Head of caudate nucleus (tissue), 42 donors: Measurements from ENCODE around the gene TMED10.

Source experiments
- DNase-seq, 42 donors: peaks; one replicate each; pipeline versions ENCODE4 v3.0.0 to v3.0.0-alpha.2; 2020 to 2021; ENCODE audit warnings: mixed read lengths in 7 of 42
- intact Hi-C: fragments of 100-400 bp; cut with DNase I; formaldehyde crosslinking; loops from one replicate; pipeline ENCODE4 v1.15.0; 2022

Gene TMED10

DNA sequence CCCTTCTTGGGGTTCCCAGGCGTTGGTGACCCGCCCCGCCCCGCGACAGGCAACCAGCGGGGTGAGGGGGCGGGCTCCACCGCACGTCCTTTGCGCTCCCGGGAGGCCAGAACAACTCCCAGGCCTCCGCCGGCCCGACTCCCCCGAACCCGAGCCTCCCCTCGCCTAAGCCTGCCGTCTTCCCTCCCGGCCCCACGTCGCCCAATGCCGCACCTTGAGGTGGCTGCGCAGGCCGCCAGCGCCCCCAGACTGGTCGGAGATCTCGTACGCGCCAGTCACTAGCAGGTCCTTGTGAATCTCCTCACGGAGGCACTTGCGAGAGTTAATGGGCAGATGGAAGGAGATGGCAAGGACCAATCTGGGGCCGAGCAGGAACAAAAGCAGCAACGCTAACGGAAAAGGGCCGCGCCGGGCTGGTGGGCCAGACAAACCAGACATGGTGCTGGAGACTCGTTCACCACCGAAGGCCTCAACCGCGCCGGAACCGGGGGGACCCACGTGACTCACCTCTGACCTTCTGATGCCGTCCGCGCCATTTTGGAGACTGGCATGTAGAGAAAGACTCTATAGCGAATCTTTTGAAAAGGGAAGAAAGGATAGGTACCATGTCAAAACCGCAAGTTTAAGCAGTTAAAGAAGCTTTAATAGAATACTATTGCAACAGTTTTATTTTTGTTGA, at the start of gene TMED10:
TMED10 (minus strand) TSS at position 471 of the 679 bp plus-strand sequence; CDS start at position 438, 33 bp downstream.
- intact Hi-C loops, result loop anchor here (2.0 kb wide), 1 partner anchor 121 kb away; no protein-coding TSS in a partner anchor
- peak; percentile 78 to 97 (median 91) for DNase-seq

DNA sequence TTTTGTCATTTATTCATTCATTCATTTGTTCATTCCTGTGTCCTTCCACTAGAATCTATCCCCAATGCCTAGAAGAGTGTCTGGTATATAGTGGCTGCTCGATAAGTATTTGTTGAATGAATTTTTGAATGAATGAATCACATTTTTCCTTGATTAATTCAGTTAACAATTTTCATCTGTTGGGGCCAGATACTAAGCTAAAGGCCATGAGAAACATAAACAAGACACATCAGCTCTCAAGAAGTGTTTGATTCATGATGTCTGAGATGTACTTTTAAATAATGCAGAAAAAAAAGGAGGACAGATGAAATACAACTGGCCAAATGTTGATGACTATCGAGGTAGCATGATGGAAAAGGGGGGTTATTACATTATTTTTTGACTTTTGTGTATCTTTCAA, 48.1 kb upstream of the TMED10 start:
- intact Hi-C loops, result no loop called here
- DNase-seq, result no peak

DNA sequence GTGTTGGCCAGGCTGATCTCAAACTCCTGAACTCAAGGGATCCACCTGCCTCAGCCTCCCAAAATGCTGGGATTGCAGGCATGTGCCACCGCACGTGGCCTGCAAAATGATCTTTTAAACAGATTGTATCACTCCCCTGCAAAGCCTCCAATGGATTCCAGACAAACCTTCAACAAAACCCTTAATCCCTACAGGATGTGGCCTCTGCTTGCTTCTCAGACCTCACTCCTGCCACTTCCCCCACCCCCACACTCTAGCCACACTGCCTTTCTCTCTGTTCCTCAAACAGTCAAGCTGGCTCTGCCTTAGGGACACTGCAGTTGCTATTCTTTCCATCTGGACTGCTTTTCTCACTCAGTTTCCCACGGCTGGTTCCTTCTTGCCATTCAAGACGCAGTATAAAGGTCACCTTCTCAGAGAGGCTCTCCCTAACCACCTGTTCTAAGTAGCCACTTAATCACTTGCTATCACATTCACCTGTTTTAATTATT, 47.3 kb upstream of the TMED10 start:
- peak in 33 of 42 donors; percentile 7 to 64 (median 38) for DNase-seq
- intact Hi-C loops, result no loop called here

DNA sequence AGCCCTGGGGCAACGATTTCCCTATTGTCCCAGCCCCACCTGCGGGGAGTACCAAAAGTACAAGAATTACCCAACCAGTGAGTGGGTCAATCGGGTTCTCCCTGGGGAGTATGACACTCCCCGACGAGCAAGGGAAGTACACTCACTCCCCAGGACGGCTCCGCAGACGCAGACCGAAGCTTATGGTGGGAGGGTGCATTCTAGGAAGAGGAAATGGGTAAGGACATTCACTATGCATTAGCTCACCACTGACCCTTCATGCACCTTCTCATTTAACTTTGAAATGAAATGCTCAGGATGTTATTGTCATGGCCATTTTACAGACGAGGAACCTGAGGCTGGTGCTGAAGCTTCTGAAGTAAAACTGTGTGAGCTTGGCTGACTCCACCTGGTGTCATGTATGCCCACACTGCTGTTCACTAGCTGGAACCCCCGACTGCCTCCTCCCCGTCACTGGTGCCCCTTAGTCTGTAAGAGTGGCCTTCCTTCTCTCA, 45.8 kb upstream of the TMED10 start:
- intact Hi-C loops, result no loop called here
- peak in 8 of 42 donors; percentile 14 to 48 (median 21) for DNase-seq

DNA sequence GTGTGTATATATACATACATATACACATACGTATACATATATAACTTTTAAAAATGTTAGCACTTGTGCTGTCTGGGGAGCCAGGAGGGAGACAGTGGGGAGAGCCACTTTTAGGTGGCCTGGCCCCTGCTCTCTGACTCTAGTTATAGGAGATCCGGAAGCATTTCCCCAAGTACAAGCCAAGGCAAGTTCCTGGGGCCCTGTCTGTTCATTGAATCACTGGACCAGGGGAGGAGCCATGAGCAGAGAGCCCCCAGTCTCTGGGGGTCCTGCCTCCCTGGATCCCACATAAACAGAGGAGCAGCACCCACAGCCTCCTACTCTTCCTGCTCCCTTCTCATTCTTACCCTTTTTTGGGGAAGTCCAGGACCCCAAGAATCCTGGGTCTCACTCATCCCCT, 45.4 kb upstream of the TMED10 start:
- intact Hi-C loops, result no loop called here
- DNase-seq, result no peak

DNA sequence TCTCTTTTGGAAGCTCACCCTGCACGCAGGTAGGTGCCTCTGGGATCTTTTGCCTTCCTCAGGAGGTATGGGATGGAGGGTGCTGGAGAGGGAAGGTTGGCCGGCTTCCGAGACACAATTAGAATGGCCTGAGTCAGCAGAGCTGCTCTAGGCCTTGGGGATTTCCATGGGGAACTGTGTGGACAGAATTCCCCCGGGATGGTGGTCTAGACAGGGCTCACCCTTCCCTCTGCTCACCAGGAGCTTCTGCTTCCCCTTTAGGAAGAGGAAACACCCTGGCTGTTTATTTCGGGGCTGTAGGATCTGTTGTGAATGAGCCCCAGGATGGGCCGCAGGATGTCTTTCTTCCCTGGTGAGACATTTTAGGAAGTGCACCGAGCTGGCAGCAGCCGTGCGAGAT, 43.7 kb upstream of the TMED10 start:
- no peak for DNase-seq
- intact Hi-C loops, result no loop called here

DNA sequence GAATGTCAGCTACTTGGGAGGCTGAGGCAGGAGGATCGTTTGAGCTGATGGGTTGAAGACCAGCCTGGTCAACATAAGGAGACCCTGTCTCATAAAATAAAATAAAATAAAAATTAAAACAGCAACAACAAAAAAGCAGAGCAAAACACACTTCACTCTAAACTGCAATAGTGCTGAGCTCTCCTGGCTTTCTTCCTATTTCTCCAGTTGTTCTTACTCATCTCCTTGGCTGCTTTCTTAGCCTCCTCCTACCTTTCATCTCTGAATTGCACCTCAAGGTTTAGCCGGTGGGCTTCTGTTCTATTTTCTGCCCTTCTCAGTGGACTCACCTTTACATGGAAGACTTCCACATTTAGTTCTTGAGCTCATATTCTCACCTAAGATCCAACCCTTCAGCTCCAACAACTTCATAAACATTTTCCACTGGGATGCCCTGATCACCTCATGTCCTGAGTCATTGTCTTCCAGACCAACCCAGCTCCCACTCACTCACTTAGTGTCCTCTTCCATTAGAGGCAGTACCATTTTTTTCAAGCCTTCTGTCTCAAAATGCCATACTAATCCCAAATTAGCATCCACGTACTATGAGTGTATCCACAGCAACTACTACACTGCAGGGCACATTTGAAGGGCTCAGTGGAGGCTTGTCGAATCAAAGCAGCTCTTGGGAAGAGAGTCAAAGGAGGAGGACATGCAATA, 41.2 kb upstream of the TMED10 start:
- DNase-seq, result no peak
- intact Hi-C loops, result no loop called here

DNA sequence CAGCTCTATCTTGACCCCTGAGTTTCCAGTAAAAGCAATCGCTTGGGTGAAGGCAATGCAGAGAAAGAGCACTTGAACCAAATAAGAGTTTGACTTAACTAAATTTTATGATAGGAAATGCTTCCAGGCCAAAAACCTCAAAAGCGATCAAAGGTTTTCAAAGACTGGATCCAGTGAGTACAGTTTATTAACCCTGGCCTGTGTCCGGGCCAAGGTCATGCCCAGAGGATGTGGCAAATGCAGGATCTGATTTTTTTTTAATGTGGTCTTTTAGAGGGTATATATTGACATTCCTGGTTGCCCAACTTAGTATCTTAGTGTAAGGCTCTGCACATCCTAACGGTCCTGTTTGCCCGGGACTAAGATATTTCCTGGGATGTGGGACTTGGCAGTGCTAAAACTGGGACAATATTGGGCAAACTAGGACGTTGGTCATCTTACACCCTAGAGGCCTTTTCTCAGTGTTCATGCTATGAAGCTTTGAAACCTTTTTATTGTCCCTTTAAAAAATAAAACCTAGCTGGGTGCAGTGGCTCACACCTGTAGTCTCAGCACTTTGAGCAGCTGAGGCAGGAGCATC, 40.1 kb upstream of the TMED10 start:
- intact Hi-C loops, result no loop called here
- DNase-seq, result no peak

DNA sequence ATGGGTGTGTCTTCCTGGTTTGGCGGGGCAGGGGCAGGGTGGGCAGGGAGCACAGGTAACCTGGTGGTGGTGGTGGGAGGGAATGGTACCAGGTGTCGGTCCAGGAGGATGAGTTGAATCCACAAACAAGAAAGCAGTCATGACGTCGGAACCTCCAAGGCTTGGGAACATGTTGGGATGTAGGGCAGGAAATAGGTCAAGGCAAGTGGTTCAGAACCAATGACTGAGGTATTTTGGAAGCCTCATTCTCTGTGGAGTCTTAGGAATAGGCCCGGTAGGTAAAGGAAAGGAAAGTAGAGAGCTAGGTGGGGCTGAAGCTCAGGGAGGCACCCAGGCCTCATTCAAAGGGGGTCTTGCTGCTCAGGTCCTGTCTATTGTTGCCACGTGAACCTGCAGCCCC, 39.1 kb upstream of the TMED10 start:
- DNase-seq, result no peak
- intact Hi-C loops, result no loop called here

DNA sequence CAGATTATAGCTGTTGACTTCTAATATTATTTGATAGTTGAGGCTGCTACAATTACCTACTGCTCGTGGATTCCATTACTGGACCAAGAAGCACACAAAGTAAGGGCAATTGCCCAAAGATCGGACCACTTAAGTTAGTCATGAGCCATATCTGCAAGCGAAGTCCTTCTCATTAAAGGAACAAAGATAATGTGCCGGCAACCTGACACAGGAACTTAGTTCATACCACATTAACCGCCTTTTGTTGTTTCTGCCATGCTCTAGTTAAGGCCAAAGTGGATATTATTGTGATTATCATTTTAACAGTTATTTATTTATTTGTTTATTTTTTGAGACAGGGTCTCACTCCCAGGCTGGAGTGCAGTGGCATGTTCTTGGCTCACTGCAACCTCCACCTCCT, 38.1 kb upstream of the TMED10 start:
- DNase-seq, result no peak
- intact Hi-C loops, result no loop called here

DNA sequence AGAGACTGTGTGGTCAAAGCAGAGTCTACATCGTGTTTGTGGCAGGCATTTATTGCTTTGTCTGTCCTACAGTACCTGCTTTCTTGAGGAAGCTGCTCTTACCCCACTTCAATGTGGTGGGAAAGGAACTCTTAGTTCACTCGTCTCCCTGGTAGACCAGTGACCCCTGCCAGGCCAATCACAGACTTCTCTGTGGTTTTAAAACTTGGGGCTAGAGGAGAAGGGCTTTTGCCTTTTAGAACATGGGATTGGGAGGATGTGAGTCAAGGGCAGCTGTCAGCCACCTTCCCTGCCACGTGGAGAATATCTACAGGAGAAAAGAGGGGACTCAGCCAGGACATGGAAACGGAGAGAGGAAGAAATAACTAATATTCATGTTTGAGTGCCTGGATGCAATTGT, 36.8 kb upstream of the TMED10 start:
- no peak for DNase-seq
- intact Hi-C loops, result no loop called here

DNA sequence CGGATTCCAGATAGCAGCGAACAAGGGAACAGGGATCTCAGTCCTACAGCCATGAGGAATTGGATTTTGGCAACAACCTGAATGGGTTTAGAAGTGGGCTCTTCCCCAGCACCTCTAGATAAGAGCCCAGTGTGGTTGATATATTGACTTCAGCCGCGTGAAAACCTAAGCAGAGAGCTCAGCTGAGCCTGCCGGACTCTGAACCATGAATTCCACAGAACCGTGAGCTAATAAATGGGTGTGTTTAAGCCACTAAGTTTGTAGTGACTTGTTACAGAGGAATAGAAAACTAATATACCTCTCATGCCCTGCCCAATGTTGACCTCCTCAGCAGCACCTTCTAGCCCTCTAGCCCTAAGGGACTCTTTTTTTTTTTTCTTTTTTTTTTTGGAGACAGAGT, 32.4 kb upstream of the TMED10 start:
- intact Hi-C loops, result no loop called here
- DNase-seq, result no peak

DNA sequence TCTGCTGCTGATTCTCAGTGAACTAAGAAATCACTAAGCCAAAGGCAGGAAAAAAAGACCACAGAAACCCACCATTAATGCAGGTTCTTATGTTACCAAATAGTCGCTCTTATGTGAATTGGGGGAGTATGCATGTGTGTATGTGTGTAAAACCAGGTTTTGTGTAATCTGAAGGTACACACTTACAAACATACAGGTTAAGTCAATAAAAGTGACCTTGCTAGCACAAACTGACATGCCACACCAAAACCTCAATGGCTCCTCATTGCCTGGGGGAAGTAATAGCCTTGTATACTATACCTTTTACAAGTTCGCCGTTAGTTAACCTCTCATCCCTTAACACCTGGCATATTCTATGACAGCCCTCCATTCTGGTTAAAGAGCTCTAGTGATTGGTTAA, 29.8 kb upstream of the TMED10 start:
- no peak for DNase-seq
- intact Hi-C loops, result no loop called here

DNA sequence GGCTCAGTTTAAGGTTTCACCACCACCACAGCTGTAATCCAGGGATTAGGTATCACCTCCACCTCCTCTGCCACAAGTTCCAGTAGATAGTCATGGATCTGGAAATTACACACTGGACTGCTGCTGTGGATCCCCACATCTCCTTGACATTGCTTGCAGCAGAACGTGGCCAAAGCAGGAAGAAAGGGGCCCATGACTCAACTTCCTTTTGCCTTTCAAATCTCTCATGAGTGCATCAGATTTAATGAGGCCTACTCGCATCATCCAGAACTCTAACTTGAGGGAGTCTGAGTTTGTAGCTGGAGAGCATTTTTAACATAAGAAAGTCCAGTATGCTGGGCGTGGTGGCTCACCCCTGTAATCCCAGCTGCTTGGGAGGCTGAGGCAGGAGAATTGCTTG, 29.2 kb upstream of the TMED10 start:
- intact Hi-C loops, result no loop called here

DNA sequence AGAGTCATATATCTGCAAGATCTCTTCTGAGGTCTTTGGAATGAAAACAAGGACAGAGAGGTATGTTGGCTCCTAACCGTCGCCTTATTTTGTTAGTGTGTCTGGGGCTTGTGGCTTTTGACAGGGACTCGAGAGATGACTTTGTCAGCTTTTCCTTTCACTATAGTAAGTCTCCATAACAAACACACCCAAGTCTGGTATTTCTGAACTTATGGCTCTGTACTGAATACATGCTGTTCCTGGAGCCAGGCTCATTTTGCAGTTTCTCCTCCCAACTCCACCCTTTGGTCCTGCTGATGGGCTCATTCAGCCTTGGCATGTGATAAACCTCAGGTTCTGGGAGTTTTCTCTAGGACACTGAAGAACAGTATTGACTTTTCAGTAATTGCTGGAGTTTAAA, 27.7 kb upstream of the TMED10 start:
- intact Hi-C loops, result no loop called here
- no peak for DNase-seq

More for the DNA sequence above, 29.2 kb upstream of the TMED10 start:
- no peak for DNase-seq

DNA sequence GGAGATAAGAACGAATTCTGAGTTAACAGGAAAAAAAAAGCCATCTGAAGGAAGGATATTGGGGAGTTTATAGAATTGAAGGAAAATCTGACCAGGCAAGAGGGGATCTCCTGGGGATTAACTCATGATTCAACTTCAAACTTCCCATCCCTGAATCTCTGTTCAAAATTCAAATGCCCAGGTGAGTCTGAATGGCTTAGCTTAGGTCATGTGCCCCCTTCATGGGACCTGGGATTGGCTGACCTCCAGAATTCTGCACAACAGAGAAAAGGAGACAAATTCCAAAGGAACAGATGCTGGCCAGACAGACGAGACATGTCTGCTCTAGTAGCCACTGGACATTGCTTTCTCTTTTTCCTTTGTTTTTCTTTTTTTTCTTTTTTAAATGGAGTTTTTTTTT, 26.2 kb upstream of the TMED10 start:
- no peak for DNase-seq
- intact Hi-C loops, result no loop called here

DNA sequence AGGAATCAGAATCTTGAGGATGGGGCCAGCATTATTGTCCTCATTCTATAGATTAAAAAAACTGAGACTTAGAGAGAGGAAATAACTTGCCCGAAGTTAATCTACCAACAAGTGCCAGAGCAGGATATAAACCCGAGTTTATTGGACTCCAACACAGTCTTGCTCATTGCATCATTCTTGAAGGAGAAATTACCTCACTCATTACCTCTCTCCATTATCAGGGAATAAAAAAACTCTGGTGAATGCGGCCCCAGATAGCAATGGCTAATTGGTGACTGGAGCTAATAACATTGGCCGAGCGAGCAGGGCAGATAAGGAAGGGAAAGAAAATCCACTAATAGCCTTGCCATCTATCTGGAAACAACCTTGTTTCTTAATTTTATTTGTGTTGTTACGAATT, 24.7 kb upstream of the TMED10 start:
- intact Hi-C loops, result no loop called here
- DNase-seq, result no peak

DNA sequence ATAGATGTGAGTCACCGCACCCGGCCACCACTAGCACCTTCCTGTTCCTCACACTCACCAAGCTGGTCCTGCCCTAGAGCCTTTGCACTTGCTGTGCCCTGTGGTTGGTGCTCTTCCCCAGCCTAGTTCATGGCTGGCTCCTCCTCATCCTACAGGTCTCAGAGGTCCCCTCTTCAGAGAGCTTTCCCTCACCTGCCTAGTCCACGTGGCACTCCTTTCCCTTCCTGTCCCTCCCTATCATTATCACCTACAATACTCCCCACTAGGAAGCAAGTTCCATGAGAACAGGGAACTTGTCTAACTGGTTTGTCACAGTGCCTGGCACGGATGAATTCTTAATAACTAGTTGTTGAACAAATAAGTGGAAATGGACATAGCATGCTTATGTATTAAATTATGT, 24.0 kb upstream of the TMED10 start:
- intact Hi-C loops, result no loop called here
- no peak for DNase-seq

DNA sequence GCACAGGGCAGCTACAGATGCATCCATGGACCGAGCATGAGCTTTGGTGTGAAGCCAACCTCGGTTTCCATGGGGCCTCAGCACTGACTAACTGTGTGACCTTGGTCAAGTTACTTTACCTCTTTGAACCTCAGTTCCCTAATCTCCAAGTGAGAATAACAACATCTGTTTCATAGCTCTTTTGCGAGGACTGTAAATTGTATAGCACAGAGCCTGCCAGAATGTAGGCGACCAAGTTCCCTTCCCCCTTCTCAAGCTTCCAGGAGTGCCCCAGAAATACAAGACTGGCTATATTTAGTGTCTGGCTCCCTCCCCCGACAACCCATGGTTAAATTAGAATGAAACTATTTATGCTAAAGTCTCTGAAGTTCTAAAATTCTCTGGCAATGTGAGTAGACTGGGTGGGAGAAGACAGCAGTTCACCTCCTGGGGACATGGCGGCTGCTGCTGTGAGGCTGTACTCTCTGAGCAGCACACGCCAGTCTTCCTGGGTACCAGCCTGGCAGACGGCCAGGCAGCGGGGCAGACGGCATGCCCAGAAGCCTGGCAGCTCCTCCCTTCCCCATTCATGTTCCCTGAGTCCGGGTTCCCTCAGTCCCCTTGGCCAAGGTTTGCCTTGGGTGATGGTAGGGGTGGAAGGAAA, 22.0 kb upstream of the TMED10 start:
- peak in 36 of 42 donors; percentile 12 to 68 (median 36) for DNase-seq
- intact Hi-C loops, result no loop called here

DNA sequence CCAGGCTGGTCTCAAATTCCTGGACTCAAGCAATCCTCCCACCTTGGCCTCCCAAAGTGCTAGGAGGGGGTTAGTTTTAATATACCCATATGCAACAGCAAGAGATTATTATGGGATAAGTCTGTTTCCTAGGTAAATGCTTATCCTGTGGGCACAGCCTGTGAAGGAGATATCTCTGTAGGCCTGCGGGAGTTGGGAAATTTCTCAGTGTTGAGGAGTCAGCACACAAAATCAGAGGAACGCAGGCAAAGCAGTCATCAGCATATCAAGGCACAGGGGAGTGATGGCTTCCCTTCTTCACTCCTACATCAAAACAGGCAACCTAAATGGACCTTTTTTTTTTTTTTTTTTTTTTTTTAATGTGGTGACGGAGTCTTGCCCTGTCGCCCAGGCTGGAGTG, 20.9 kb upstream of the TMED10 start:
- DNase-seq, result no peak
- intact Hi-C loops, result no loop called here
